ENCODE measurements around the gene F5.

The F5 gene

GRCh38 chr1:169588112-169588511 is 1.8 kb upstream of the F5 start:
- DNase-seq (ENCODE audit: low read depth in 2 of 2): no peak

GRCh38 chr1:169586067-169586394 is 250 bp downstream of the F5 start:
- DNase-seq (ENCODE audit: low read depth in 2 of 2): no peak

GRCh38 chr1:169585181-169585580 is 1.1 kb downstream of the F5 start:
- DNase-seq (ENCODE audit: low read depth in 2 of 2): no peak

GRCh38 chr1:169584483-169585144 is 1.7 kb downstream of the F5 start:
- DNase-seq (ENCODE audit: low read depth in 2 of 2): no peak

GRCh38 chr1:169577981-169578738 is 8.1 kb downstream of the F5 start:
- no peak for DNase-seq (ENCODE audit: low read depth in 2 of 2)

GRCh38 chr1:169576935-169577331 is 9.3 kb downstream of the F5 start:
- DNase-seq (ENCODE audit: low read depth in 2 of 2): no peak

- DNase-seq (ENCODE audit: low read depth in 2 of 2): no peak
Observed at GRCh38 chr1:169576241-169576934, 9.9 kb downstream of the F5 start.

- no peak for DNase-seq (ENCODE audit: low read depth in 2 of 2)
Observed at GRCh38 chr1:169574336-169574735, 11.9 kb downstream of the F5 start.

- DNase-seq (ENCODE audit: low read depth in 2 of 2): no peak
Observed at GRCh38 chr1:169572187-169572586, 14.1 kb downstream of the F5 start.

- DNase-seq (ENCODE audit: low read depth in 2 of 2): no peak
Observed at GRCh38 chr1:169571450-169571849, 14.8 kb downstream of the F5 start.

GRCh38 chr1:169570172-169570574 is 16.1 kb downstream of the F5 start:
- no peak for DNase-seq (ENCODE audit: low read depth in 2 of 2)

GRCh38 chr1:169568497-169568896 is 17.8 kb downstream of the F5 start:
- DNase-seq (ENCODE audit: low read depth in 2 of 2): no peak

- DNase-seq (ENCODE audit: low read depth in 2 of 2): no peak
Observed at GRCh38 chr1:169565335-169566271, 20.7 kb downstream of the F5 start.

GRCh38 chr1:169563650-169564049 is 22.6 kb downstream of the F5 start:
- no peak for DNase-seq (ENCODE audit: low read depth in 2 of 2)

GRCh38 chr1:169563019-169563615 is 23.2 kb downstream of the F5 start:
- no peak for DNase-seq (ENCODE audit: low read depth in 2 of 2)

GRCh38 chr1:169561692-169562091 is 24.6 kb downstream of the F5 start:
- no peak for DNase-seq (ENCODE audit: low read depth in 2 of 2)

- no peak for DNase-seq (ENCODE audit: low read depth in 2 of 2)
Observed at GRCh38 chr1:169557131-169557530, 29.1 kb downstream of the F5 start.

GRCh38 chr1:169550294-169550693 is 36.0 kb downstream of the F5 start:
- no peak for DNase-seq (ENCODE audit: low read depth in 2 of 2)

GRCh38 chr1:169548282-169548681 is 38.0 kb downstream of the F5 start:
- DNase-seq (ENCODE audit: low read depth in 2 of 2): no peak

GRCh38 chr1:169546087-169546995 is 39.9 kb downstream of the F5 start:
- peak; percentile 12 to 19 for DNase-seq (ENCODE audit: low read depth in 2 of 2)
